ENCODE results near the gene PCDHGB4.
"Not testable (repeated sequence)": the region's sequence is repeated elsewhere in the genome, so short reads cannot be mapped to it uniquely, and the experiment has no call there.

PCDHGB4 gene

DNA sequence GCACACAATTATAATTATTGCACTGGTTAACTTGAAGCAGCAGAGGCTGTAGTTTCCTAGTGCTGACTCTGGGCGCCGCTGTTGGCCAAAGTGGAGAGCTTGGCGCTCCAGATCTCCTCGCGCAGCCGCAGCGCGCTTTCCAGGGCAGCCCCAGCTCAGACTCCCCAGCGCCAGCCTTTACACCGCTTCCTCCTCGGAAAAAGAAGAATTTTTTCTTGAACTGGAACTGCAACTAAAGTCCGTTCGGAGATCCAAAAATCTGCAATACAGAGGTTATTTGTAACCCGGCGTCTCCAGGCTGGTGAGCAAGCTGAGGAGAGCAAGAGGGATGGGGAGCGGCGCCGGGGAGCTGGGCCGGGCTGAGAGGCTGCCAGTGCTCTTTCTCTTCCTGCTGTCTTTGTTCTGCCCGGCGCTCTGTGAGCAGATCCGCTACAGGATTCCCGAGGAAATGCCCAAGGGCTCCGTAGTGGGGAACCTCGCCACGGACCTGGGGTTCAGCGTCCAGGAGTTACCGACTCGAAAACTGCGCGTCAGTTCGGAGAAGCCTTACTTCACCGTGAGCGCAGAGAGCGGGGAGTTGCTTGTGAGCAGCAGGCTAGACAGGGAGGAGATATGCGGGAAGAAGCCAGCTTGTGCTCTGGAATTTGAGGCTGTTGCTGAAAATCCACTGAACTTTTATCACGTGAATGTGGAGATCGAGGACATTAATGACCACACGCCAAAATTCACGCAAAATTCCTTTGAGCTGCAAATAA is at the start of gene PCDHGB4:
TSS of gene PCDHGB4 (plus strand) at position 142 of the 755 bp plus-strand sequence. CDS start at position 329, 187 bp downstream.
- peak; percentile 44 for DNase-seq

DNA sequence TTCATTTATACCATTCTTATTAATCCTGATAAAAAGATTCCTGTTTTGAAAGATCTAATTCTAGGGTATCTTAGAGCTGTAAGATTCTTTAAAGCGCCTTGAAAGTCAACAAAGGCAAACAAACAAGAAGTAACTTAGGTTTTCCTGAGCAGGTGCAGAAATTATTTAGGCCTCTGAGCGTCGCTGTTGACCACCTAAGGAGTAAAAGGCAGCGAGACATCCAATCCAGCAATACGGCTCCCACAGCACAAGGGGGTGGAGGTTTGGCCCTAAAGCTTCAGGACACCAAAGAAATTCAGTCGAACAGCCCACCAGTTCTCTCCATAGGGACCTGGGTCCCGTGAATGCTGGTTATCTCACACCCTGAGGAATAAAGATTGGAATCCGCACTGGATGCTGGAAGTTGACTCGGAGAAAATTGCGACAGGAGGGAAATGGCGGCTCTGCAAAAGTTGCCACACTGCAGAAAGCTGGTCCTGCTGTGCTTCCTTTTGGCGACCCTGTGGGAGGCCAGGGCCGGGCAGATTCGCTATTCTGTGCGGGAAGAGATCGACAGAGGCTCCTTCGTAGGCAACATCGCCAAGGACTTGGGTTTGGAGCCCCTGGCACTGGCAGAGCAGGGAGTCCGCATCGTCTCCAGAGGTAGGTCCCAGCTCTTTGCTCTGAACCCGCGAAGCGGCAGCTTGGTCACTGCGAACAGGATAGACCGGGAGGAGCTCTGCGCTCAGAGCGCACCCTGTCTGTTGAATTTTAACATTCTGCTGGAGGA is 48.8 kb upstream of the PCDHGB4 start, which contains the start of gene PCDHGA2:
TSS of gene PCDHGA2 (plus strand) at position 223 of the 769 bp plus-strand sequence.
- DNase-seq = no peak

DNA sequence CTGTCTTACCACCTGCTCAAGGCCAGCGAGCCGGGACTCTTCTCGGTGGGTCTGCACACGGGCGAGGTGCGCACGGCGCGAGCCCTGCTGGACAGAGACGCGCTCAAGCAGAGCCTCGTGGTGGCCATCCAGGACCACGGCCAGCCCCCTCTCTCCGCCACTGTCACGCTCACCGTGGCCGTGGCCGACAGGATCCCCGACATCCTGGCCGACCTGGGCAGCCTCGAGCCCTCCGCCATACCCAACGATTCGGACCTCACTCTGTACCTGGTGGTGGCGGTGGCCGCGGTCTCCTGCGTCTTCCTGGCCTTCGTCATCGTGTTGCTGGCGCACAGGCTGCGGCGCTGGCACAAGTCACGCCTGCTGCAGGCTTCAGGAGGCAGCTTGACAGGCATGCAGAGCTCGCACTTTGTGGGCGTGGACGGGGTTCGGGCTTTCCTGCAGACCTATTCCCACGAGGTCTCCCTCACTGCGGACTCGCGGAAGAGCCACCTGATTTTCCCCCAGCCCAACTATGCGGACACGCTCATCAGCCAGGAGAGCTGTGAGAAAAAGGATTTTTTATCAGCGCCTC is 46.6 kb upstream of the PCDHGB4 start:
- not testable (repeated sequence) for DNase-seq

DNA sequence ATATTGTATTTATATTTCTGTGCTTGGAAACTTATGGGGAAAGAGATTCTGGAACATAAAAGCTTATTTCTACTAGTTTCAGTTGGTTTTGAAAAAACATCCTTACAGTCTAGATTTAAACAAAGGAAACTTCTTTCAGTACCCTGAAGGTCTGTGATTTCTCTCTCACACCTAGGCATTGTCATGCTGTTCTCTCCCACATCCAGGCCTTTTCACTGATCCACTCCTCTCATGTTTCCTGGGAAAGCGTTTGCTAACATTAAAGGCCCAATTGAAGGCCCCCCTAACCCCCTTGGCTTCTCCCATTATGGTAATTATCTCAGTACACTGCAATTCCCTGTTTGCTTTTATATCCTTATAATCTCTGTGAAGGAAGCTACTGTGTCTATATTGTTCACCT is 44.7 kb upstream of the PCDHGB4 start:
- DNase-seq = no peak

GRCh38 chr5:141343242-141343952 is 44.1 kb upstream of the PCDHGB4 start, which contains the start of gene PCDHGA3:
Gene PCDHGA3 (plus strand): TSS chr5:141343829. CDS start chr5:141344034, 205 bp downstream.
- no peak for DNase-seq

DNA sequence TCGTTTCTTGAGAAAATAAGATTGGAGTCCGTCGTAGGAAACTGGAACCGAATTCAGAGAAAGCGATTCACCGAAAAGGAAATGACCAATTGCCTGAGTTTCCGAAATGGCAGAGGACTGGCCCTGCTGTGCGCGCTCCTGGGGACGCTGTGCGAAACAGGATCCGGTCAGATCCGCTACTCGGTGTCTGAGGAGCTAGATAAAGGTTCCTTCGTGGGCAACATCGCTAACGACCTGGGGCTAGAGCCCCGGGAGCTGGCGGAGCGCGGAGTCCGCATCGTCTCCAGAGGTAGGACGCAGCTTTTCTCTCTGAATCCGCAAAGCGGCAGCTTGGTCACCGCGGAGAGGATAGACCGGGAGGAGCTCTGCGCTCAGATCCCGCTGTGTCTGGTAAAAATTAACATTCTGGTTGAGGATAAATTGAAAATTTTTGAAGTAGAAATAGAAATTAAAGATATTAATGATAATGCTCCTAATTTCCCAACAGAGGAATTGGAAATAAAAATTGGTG is 43.5 kb upstream of the PCDHGB4 start:
- no peak for DNase-seq

DNA sequence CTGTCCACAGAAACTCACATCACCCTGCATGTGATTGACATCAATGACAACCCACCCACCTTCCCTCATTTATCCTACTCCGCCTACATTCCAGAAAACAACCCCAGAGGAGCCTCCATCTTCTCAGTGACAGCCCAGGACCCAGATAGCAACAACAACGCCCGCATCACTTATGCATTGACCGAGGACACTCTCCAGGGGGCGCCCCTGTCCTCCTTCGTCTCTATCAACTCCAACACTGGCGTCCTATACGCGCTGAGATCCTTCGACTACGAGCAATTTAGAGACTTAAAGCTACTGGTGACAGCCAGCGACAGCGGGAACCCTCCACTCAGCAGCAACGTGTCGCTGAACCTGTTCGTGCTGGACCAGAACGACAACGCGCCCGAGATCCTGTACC is 42.2 kb upstream of the PCDHGB4 start:
- DNase-seq = no peak

DNA sequence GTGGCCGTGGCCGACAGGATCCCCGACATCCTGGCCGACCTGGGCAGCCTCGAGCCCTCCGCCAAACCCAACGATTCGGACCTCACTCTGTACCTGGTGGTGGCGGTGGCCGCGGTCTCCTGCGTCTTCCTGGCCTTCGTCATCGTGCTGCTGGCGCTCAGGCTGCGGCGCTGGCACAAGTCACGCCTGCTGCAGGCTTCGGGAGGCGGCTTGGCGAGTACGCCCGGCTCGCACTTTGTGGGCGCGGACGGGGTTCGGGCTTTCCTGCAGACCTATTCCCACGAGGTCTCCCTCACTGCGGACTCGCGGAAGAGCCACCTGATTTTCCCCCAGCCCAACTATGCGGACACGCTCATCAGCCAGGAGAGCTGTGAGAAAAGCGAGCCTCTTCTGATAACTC is 41.5 kb upstream of the PCDHGB4 start:
- DNase-seq = not testable (repeated sequence)

- peak; percentile 48 for DNase-seq
These were observed 37.4 kb upstream of the PCDHGB4 start, which contains the start of gene PCDHGB1 for GRCh38 chr5:141349917-141350619. Gene PCDHGB1 (plus strand): TSS chr5:141350099. CDS start chr5:141350261, 162 bp downstream.

- DNase-seq = no peak
These were observed 35.9 kb upstream of the PCDHGB4 start for GRCh38 chr5:141351591-141351990.

DNA sequence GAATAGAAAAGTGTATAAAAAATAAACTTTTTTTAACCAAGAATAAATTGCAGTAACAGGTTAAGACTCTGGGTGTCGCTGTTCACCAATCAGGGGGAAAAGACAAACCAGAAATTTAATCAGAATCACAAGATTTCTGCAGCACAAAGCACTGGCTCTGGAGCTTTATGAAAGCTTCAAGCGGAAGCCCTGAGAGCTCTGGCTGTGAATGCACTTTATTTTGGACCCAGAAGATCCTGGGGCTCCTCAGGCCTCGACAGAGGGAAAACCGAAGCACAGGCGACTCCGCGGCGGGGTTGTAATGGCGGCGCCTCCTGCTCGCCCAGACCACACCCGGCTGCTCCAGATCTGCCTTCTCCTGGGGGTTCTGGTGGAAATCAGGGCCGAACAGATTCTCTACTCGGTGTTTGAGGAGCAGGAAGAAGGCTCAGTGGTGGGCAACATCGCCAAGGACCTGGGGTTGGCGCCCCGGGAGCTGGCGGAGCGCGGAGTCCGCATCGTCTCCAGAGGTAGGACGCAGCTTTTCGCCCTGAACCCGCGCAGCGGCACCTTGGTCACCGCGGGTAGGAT is 32.5 kb upstream of the PCDHGB4 start, which contains the start of gene PCDHGA4:
TSS of gene PCDHGA4 (plus strand) at position 122 of the 570 bp plus-strand sequence. CDS start at position 209, 87 bp downstream.
- no peak for DNase-seq

GRCh38 chr5:141355641-141356040 is 31.9 kb upstream of the PCDHGB4 start:
- no peak for DNase-seq

DNA sequence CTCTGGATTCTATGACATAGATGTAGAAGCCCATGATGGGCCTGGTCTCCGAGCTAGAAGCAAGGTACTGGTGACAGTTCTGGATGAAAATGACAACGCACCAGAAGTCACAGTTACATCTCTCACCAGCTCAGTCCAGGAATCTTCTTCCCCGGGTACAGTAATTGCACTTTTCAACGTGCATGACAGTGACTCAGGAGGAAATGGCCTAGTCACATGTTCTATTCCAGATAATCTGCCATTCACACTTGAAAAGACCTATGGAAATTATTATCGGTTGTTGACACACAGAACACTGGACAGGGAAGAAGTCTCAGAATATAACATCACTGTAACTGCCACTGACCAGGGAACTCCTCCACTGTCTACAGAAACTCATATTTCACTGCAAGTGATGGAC is 31.4 kb upstream of the PCDHGB4 start:
- no peak for DNase-seq

- DNase-seq = no peak
These were observed 30.5 kb upstream of the PCDHGB4 start for GRCh38 chr5:141356950-141357349.

DNA sequence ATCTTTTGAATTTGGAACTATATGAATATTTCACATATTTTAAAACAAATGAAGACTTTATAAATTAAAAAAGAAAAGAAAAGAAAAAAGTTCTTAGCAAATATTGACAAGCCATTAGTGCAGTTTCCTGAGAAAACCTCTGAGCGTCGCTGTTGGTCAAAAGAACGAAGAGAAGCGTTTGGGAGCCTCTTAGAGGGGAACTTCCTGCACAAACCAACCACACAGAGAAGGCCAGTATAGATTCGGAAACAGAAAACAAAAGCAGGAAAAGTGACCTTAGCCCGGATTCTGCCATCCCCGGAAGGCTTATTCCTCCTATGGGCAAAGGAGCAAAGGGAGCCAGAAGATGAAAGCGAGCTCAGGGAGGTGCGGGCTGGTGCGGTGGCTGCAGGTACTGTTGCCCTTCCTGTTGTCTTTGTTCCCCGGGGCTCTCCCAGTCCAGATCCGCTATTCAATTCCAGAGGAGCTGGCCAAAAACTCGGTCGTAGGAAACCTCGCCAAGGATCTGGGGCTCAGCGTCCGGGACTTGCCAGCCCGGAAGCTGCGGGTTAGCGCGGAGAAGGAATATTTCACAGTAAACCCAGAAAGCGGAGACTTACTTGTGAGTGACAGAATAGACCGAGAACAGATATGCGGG is 27.6 kb upstream of the PCDHGB4 start, which contains the start of gene PCDHGB2:
TSS of gene PCDHGB2 (plus strand) at position 205 of the 637 bp plus-strand sequence. CDS start at position 347, 142 bp downstream.
- DNase-seq = no peak

DNA sequence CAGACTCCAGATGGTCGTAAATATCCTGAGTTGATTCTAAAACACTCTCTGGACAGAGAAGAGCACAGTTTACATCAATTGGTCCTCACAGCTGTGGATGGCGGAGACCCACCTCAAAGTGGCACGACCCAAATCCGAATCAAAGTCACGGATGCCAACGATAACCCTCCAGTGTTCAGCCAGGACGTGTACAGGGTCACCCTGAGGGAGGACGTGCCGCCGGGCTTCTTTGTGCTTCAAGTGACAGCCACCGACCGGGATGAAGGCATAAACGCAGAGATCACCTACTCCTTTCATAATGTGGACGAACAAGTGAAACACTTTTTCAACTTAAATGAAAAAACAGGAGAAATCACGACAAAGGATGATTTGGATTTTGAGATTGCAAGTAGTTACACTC is 26.8 kb upstream of the PCDHGB4 start:
- no peak for DNase-seq

- DNase-seq = no peak
These were observed 24.8 kb upstream of the PCDHGB4 start for GRCh38 chr5:141362719-141363118.

DNA sequence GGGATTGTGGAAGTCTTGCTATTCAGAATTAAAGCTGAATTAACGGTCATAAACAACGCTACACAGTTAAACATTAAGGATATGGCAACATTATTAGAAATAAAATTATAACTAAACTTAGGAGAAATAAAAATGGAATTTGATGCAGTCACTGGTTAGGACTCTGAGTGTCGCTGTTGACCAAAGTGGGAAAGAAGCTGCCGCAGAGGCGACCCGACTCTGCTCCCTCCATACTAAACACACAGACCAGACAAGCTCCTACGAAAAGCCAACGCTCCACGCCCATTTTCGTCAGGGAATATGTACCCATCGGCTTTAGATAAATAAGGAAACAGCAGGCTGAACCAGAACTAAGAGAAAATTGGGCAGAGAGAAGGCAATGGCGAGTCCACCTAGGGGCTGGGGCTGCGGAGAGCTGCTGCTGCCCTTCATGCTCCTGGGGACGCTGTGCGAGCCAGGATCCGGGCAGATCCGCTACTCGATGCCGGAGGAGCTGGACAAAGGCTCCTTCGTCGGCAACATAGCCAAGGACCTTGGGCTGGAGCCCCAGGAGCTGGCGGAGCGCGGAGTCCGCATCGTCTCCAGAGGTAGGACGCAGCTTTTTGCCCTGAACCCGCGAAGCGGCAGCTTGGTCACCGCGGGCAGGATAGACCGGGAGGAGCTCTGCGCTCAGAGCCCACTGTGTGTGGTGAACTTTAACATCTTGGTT is 23.4 kb upstream of the PCDHGB4 start, which contains the start of gene PCDHGA5:
TSS of gene PCDHGA5 (plus strand) at position 211 of the 709 bp plus-strand sequence. CDS start at position 380, 169 bp downstream.
- DNase-seq = no peak

DNA sequence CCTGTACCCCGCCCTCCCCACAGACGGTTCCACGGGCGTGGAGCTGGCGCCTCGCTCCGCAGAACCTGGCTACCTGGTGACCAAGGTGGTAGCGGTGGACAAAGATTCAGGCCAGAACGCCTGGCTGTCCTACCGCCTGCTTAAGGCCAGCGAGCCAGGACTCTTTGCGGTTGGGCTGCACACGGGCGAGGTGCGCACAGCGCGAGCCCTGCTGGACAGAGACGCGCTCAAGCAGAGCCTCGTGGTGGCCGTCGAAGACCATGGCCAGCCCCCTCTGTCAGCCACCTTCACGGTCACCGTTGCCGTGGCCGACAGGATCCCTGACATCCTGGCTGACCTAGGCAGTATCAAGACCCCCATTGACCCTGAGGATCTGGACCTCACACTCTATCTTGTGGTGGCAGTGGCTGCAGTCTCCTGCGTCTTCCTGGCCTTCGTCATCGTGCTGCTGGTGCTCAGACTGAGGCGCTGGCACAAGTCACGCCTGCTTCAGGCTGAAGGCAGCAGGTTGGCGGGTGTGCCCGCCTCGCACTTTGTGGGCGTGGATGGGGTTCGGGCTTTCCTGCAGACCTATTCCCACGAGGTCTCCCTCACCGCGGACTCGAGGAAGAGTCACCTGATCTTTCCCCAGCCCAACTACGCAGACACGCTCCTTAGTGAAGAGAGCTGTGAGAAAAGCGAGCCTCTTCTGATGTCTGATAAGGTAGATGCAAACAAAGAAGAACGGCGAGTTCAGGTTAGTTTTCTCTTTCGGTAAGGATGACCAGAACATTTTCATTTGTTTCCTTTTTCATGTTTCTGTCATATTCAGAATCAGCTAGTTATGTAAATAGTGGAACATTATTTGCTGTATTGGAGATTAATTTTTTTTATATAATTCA is 21.2 kb upstream of the PCDHGB4 start:
- DNase-seq = no peak

Measured in stimulated activated CD4-positive, alpha-beta T cell treated with anti-CD3 and anti-CD28 coated beads, Interleukin-15, amount 100 ng/mL, for 24 hours (primary cell).